HUES64 (cell line): Measurements from ENCODE around the gene POLD1.

ENCODE experiments used
- H3K27ac ChIP-seq: 2 replicates; pipeline ENCODE4 v1.7.0; 2013; ENCODE audit warnings: low read depth, low read length, inconsistent platforms
- H3K27me3 ChIP-seq: 2 replicates; pipeline ENCODE4 v1.6.1; 2013; ENCODE audit warnings: mild to moderate bottlenecking, low read length; ENCODE audit not compliant: insufficient read depth
- H3K36me3 ChIP-seq: 2 replicates; pipeline ENCODE4 v1.6.1; 2013; ENCODE audit warnings: mild to moderate bottlenecking, low read length; ENCODE audit not compliant: insufficient read depth
- H3K4me1 ChIP-seq: 2 replicates; pipeline ENCODE4 v1.6.1; 2013; ENCODE audit warnings: mild to moderate bottlenecking, low read length, moderate library complexity; ENCODE audit not compliant: insufficient read depth
- H3K4me3 ChIP-seq: 2 replicates; pipeline ENCODE4 v1.5.1; 2013; ENCODE audit warnings: mild to moderate bottlenecking, low read length, moderate library complexity
- H3K9ac ChIP-seq: 2 replicates; pipeline ENCODE4 v1.6.1; 2013; ENCODE audit warnings: mild to moderate bottlenecking, low read depth, low read length
- H3K9me3 ChIP-seq: 2 replicates; pipeline ENCODE4 v1.6.1; 2013; ENCODE audit warnings: low read depth, low read length; ENCODE audit not compliant: insufficient read depth
- whole genome bisulfite sequencing: fragments of 150-250, 120-280 bp; methylation state at CpG from one replicate; pipeline ENCODE4 v1.1.7; 2013; ENCODE audit warnings: missing lambda C conversion rate; 5-methylcytosine and 5-hydroxymethylcytosine counted together

The POLD1 gene

DNA sequence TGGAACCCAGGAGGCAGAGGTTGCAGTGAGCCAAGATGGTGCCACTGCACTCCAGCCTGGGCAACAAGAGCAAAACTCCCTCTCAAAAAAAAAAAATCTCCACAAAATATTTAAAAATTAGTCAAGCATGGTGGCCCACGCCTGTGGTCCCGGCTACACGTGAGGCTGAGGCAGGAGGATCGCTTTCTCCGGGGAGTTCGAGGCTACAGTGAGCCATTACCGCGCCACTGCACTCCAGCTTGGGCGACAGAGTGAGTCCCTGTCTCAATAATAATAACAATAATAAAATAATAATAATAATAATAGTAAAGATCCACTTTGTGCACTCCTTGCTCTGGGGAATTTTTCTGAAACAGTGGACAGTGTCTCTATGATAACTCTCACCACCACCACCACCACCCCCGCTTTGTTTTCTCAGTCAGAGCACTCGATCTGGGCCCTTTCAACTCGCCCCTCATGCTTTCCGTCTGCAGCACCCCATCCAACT, 27.4 kb upstream of the POLD1 start:
- H3K4me1 ChIP-seq: no peaks in the 10 kb centered on the region
- no peaks in the 10 kb centered on the region for H3K27me3 ChIP-seq
- H3K27ac ChIP-seq: no peak overlapping the region
- H3K9ac ChIP-seq: no peak overlapping the region
- no peak overlapping the region for H3K4me3 ChIP-seq
- no peaks in the 10 kb centered on the region for H3K36me3 ChIP-seq
- no peaks in the 10 kb centered on the region for H3K9me3 ChIP-seq
- WGBS: 46% methylated on average over 12 of the region's 13 CpGs

DNA sequence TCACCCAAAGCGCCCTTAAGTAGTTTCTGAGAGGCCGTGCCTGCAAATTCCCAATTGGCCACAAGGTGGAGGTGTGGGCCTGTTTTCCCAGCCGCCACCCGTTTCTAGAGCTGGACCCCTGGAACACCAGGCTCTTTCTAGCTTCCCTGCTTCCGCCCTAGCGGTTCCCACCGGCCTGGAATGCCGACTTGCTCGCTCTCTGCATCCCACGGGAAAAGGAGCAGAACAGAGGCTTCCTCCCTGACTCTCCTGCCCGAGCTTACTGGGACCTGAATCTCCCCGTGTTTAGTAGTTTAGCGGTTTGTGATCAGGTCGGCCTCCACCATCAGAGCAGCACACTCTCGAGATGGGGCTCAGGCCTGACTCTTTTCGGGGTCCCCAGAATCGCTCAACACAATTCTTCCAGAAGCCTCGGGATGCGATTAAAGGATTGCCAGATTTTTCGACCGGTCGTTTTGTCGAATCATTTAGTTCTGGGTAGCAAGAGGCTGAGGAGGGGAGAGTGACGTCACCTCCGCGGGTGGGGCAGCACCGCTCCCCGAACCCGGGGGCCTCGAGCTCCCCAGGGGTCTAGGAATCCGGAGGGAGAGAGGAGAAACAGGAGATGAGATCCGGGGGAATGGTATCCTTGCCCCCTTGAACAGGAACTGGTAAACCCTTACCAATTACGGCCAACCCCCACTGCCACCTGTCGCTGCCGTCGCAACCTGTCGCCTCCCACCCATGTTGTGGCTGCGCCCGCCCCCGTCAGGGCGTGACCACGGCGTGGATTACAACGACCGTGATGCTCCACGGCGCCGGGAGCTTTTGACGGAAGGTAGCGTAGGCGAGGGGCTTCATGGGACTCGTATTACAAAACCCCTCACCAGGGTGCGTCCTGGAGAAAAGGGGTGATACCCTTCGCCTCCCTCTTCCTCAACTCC, 26.7 kb upstream of the POLD1 start:
- no peaks in the 10 kb centered on the region for H3K36me3 ChIP-seq
- H3K9ac ChIP-seq: no peak overlapping the region
- 69% methylated on average over 53 of the region's 54 CpGs for WGBS
- no peaks in the 10 kb centered on the region for H3K27me3 ChIP-seq
- H3K4me1 ChIP-seq: no peaks in the 10 kb centered on the region
- H3K9me3 ChIP-seq: no peaks in the 10 kb centered on the region
- peak overlapping the region; percentile 31 for H3K4me3 ChIP-seq
- H3K27ac ChIP-seq: no peak overlapping the region

GRCh38 chr19:50358483-50359327, 25.4 kb upstream of the POLD1 start:
- H3K9ac ChIP-seq: no peak overlapping the region
- no peak overlapping the region for H3K27ac ChIP-seq
- no peaks in the 10 kb centered on the region for H3K9me3 ChIP-seq
- H3K36me3 ChIP-seq: no peaks in the 10 kb centered on the region
- 93% methylated on average over 54 of the region's 54 CpGs for WGBS
- no peaks in the 10 kb centered on the region for H3K4me1 ChIP-seq
- H3K4me3 ChIP-seq: no peak overlapping the region
- no peaks in the 10 kb centered on the region for H3K27me3 ChIP-seq

DNA sequence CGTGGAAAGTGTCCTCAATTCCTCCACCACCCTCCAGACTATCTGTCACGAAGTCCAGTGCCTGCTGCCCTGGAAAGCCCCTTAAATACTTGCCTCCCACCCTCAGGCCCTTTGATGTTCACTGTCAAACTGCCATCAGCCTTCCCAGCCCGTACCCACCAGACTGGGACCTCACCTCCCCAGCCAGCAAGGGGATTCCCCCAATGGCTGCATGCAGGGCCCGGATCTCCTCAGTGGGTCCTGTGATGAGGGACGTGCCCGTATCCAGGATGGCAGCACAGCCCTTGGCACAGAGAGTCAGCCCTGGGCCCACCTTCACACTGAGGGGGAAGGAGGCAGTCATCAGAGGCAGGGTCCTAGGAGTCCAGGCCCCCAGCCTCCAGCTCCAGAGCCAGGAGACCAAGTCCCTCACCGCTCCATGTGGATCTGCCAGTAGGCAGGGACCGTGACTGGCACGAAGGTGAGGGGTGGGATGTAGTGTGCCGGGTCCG, 24.8 kb upstream of the POLD1 start:
- no peaks in the 10 kb centered on the region for H3K36me3 ChIP-seq
- H3K9me3 ChIP-seq: no peaks in the 10 kb centered on the region
- no peak overlapping the region for H3K9ac ChIP-seq
- H3K4me1 ChIP-seq: no peaks in the 10 kb centered on the region
- 89% methylated on average over 11 of the region's 11 CpGs for WGBS
- H3K27ac ChIP-seq: no peak overlapping the region
- no peaks in the 10 kb centered on the region for H3K27me3 ChIP-seq
- no peak overlapping the region for H3K4me3 ChIP-seq

DNA sequence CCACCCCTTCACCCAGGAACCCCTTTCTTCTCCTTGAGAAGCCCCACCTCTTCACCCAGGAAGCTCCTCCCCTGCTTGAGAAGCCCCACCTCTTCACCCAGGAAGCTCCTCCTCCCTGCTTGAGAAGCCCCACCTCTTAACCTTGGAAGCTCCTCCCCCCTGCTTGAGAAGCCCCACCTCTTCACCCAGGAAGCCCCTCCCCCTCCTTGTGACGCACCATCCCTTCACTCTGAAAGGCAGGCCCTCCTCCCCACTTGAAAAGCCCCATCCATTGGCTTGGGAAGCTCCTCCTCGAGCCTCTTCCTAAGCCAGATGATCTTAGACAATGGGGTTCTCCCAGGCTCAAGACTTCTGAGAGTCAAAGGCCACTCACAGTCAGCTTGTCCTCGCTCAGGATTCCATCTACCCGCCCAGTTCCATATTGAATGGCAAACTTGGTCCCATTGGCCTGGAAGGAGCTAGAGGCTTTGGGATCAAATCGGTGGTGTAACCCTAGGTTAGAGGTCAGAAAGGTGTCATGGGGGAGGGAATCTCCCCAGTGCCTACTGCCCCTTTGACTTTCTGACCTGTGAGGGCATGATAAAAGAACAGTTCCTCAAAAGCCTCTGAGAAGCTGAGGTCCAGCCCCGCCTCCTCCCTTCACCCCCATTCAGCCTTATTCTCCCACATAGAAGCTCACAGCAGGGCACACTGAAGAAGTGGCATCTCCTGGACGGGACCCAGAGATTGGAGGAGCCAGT, 22.7 kb upstream of the POLD1 start:
- H3K9ac ChIP-seq: no peak overlapping the region
- H3K27me3 ChIP-seq: no peaks in the 10 kb centered on the region
- no peak overlapping the region for H3K27ac ChIP-seq
- no peak overlapping the region for H3K4me3 ChIP-seq
- WGBS: 83% methylated on average over 6 of the region's 7 CpGs
- H3K4me1 ChIP-seq: no peaks in the 10 kb centered on the region
- H3K36me3 ChIP-seq: no peaks in the 10 kb centered on the region
- no peaks in the 10 kb centered on the region for H3K9me3 ChIP-seq

GRCh38 chr19:50362030-50362412, 22.1 kb upstream of the POLD1 start:
- no peak overlapping the region for H3K9ac ChIP-seq
- WGBS: 78% methylated on average over 5 of the region's 7 CpGs
- no peak overlapping the region for H3K4me3 ChIP-seq
- no peaks in the 10 kb centered on the region for H3K4me1 ChIP-seq
- H3K9me3 ChIP-seq: no peaks in the 10 kb centered on the region
- H3K27me3 ChIP-seq: no peaks in the 10 kb centered on the region
- no peaks in the 10 kb centered on the region for H3K36me3 ChIP-seq
- no peak overlapping the region for H3K27ac ChIP-seq

DNA sequence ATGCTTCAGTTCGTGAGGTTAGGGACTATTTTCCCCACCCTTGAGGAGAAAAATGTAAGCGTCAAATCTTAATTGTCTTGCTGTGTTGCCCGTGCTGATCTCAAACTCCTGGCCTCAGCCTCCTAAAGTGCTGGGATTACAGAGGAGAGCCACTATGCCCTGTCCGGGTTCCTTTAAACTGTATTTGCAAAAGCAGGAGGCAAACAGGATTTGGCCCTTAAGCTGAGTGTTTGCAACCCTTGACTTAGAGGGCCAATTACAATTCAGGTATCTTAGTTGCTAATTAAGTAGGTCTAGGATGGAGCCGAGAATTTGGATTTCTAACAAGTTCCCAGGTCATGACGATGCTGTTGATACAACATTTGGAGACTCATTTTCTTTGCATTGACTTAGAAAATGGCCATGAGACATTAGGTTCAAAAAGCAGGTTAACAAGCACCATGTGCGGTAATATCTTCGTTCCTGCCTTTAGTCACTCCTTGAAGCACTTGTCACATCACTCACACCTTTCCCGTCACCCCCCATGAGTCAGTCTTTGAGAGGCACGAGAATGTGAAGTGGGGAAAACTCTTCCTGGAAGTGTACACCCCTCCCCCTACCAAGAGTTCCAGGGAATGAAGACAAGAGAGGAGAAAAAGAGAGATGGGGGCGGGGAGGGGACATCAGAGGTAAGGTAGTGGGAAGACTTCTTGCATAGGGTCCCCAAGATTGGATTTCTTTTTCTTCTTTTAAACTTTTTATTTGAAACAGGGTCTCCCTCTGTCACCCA, 21.3 kb upstream of the POLD1 start:
- Histone ChIP-seq H3K4me3 (no peak overlapping the region), H3K36me3 (no peaks in the 10 kb centered on the region), H3K27me3 (no peaks in the 10 kb centered on the region), H3K27ac (no peak overlapping the region), H3K9me3 (no peaks in the 10 kb centered on the region), H3K4me1 (no peaks in the 10 kb centered on the region), H3K9ac (no peak overlapping the region)
- 75% methylated on average over 9 of the region's 11 CpGs for WGBS

- Histone ChIP-seq H3K27me3 (no peaks in the 10 kb centered on the region), H3K27ac (no peak within 1 kb of the TSS), H3K36me3 (no peaks in the 10 kb centered on the region), H3K4me1 (no peaks in the 10 kb centered on the region), H3K9me3 (no peaks in the 10 kb centered on the region), H3K9ac (no peak within 1 kb of the TSS), H3K4me3 (no peak within 1 kb of the TSS)
- WGBS: 86% methylated on average over 11 of the region's 11 CpGs
These were observed 18.5 kb upstream of the POLD1 start, which contains the start of gene NAPSA for GRCh38 chr19:50365434-50366306. TSS of gene NAPSA (minus strand) at chr19:50365639. CDS start at chr19:50365621, 18 bp downstream.

DNA sequence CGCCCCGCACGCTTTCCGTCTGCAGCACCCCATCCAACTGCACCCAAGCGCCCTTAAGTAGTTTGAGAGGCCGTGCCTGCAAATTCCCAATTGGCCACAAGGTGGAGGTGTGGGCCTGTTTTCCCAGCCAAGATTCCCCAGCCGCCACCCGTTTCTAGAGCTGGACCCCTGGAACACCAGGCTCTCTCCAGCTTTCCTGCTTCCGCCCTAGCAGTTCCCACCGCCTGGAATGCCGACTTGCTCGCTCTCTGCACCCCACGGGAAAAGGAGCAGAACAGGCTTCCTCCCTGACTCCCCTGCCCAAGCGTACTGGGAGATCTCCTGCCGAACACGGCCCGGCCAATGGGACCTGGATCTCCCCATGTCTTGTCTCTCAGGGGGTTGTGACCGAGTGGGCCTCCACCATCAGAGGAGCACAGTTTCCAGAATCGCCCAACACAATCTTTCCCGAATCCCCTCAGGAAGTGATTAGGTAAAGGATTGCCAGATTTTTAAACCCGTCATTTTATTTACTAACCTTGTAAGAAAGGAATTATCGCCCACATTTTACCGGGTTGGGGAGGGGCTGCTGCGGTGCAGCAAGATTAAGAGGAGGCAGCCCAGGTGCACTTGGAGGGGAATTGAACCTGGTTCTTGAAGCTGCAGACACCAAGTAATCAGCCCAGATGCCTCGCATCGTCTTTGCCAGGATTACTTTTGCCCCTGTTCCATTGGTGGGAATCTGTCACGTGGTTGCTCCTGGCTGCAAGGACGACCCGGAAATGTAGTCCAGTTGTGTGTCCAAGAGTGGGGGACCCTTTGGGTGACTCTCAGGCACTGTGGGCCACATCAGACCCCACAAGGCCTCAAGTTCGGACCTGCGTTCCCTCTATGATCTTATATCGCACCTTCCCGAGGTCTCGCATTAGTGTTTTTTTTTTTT, 15.2 kb upstream of the POLD1 start:
- H3K4me1 ChIP-seq: no peaks in the 10 kb centered on the region
- no peaks in the 10 kb centered on the region for H3K36me3 ChIP-seq
- 33% methylated on average over 33 of the region's 34 CpGs for WGBS
- H3K27ac ChIP-seq: peak overlapping the region; percentile 42
- no peaks in the 10 kb centered on the region for H3K9me3 ChIP-seq
- H3K9ac ChIP-seq: peak overlapping the region; percentile 69
- peaks cover 2% of the 10 kb centered on the region; the same call in 1 of the 2 replicates for H3K27me3 ChIP-seq
- H3K4me3 ChIP-seq: peak overlapping the region; percentile 69
